HEK293 (cell line): Measurements from ENCODE around the gene NT5DC4.

Experiments
- ATF2 ChIP-seq: fragments of 450-650 bp; formaldehyde crosslinking; IDR thresholded peaks from 2 replicates; pipeline ENCODE4 v1.5.1; 2016; ENCODE audit warnings: missing biosample characterization, missing genetic modification characterization, low read depth
- CTCF ChIP-seq: fragments of 450-650 bp; formaldehyde crosslinking; IDR thresholded peaks from 2 replicates; pipeline ENCODE4 v1.5.1; 2016; ENCODE audit warnings: missing biosample characterization, missing genetic modification characterization
- TCF7L2 ChIP-seq: IDR thresholded peaks from 2 replicates; pipeline ENCODE4 v1.6.1; 2011; ENCODE audit warnings: low read depth, mild to moderate bottlenecking, inconsistent platforms, low read length, moderate library complexity, borderline replicate concordance
- YY1 ChIP-seq: fragments of 450-650 bp; formaldehyde crosslinking; IDR thresholded peaks from 2 replicates; pipeline ENCODE4 v1.5.1; 2018; ENCODE audit warnings: missing biosample characterization, missing genetic modification characterization
- ZBTB21 ChIP-seq: fragments of 450-650 bp; formaldehyde crosslinking; IDR thresholded peaks from 2 replicates; pipeline ENCODE4 v1.5.1; 2017; ENCODE audit warnings: missing biosample characterization, missing genetic modification characterization
- ZFP37 ChIP-seq: fragments of 450-650 bp; formaldehyde crosslinking; IDR thresholded peaks from 2 replicates; pipeline ENCODE4 v1.5.1; 2016; ENCODE audit warnings: missing biosample characterization, missing genetic modification characterization
- ZNF350 ChIP-seq: fragments of 450-650 bp; formaldehyde crosslinking; IDR thresholded peaks from 2 replicates; pipeline ENCODE4 v1.5.0; 2017; ENCODE audit warnings: missing biosample characterization, mild to moderate bottlenecking, missing genetic modification characterization
- ZNF596 ChIP-seq: fragments of 450-650 bp; IDR thresholded peaks from 2 replicates; pipeline ENCODE4 v1.5.0; 2018; ENCODE audit warnings: missing biosample characterization, mild to moderate bottlenecking, missing genetic modification characterization, moderate library complexity
- ZNF704 ChIP-seq: fragments of 450-650 bp; formaldehyde crosslinking; IDR thresholded peaks from 2 replicates; pipeline ENCODE4 v1.5.1; 2016; ENCODE audit warnings: missing biosample characterization, missing genetic modification characterization
- ZSCAN5A ChIP-seq: fragments of 450-650 bp; formaldehyde crosslinking; IDR thresholded peaks from 2 replicates; pipeline ENCODE4 v1.5.1; 2016; ENCODE audit warnings: missing biosample characterization, missing genetic modification characterization

GRCh38 chr2:112723547-112723940 lies 2.7 kb downstream of the NT5DC4 start:
- TF ChIP-seq ZFP37 (tag by site-specific recombination), result no peak
- TF ChIP-seq CTCF (tag by site-specific recombination), result no peak
- no peak for TF ChIP-seq ZBTB21 (tag by site-specific recombination)
- TF ChIP-seq ZNF596 (tag by site-specific recombination), result no peak
- no peak for TF ChIP-seq ATF2 (tag by site-specific recombination)
- TF ChIP-seq ZNF704 (tag by site-specific recombination), result no peak
- no peak for TF ChIP-seq ZNF350 (tag by site-specific recombination)
- TF ChIP-seq ZSCAN5A (tag by site-specific recombination), result no peak
- no peak for TF ChIP-seq YY1
- TF ChIP-seq TCF7L2, result no peak
